ENCODE results near the gene CIAO2B.

The CIAO2B gene

GRCh38 chr16:66919569-66920298, 14.5 kb downstream of the CIAO2B start:
- no peak for DNase-seq (ENCODE audit: low read depth in 2 of 2)

GRCh38 chr16:66918803-66919568, 15.2 kb downstream of the CIAO2B start, which contains the start of gene CDH16:
Gene CDH16 (minus strand): TSS chr16:66918885. CDS start chr16:66918065, 820 bp downstream.
- DNase-seq (ENCODE audit: low read depth in 2 of 2), result no peak

- DNase-seq (ENCODE audit: low read depth in 2 of 2), result no peak
Measured at GRCh38 chr16:66918355-66918754, 15.8 kb downstream of the CIAO2B start.

- DNase-seq (ENCODE audit: low read depth in 2 of 2), result no peak
Measured at GRCh38 chr16:66917741-66918140, 16.5 kb downstream of the CIAO2B start.

GRCh38 chr16:66916518-66916917, 17.7 kb downstream of the CIAO2B start:
- no peak for DNase-seq (ENCODE audit: low read depth in 2 of 2)

- DNase-seq (ENCODE audit: low read depth in 2 of 2), result no peak
Measured at GRCh38 chr16:66915041-66915440, 19.2 kb downstream of the CIAO2B start.

GRCh38 chr16:66914541-66914940, 19.7 kb downstream of the CIAO2B start:
- DNase-seq (ENCODE audit: low read depth in 2 of 2), result no peak

- no peak for DNase-seq (ENCODE audit: low read depth in 2 of 2)
Measured at GRCh38 chr16:66913711-66914110, 20.5 kb downstream of the CIAO2B start.

- DNase-seq (ENCODE audit: low read depth in 2 of 2), result no peak
Measured at GRCh38 chr16:66913081-66913480, 21.1 kb downstream of the CIAO2B start.

GRCh38 chr16:66911801-66912200, 22.4 kb downstream of the CIAO2B start:
- DNase-seq (ENCODE audit: low read depth in 2 of 2), result no peak

GRCh38 chr16:66911112-66911511, 23.1 kb downstream of the CIAO2B start:
- DNase-seq (ENCODE audit: low read depth in 2 of 2), result no peak

GRCh38 chr16:66910175-66910940, 23.8 kb downstream of the CIAO2B start:
- DNase-seq (ENCODE audit: low read depth in 2 of 2), result no peak

GRCh38 chr16:66908762-66909559, 25.2 kb downstream of the CIAO2B start:
- no peak for DNase-seq (ENCODE audit: low read depth in 2 of 2)

- DNase-seq (ENCODE audit: low read depth in 2 of 2), result no peak
Measured at GRCh38 chr16:66908116-66908515, 26.1 kb downstream of the CIAO2B start.

- no peak for DNase-seq (ENCODE audit: low read depth in 2 of 2)
Measured at GRCh38 chr16:66906916-66907836, 27.0 kb downstream of the CIAO2B start.

GRCh38 chr16:66905633-66906539, 28.3 kb downstream of the CIAO2B start:
- no peak for DNase-seq (ENCODE audit: low read depth in 2 of 2)

- no peak for DNase-seq (ENCODE audit: low read depth in 2 of 2)
Measured at GRCh38 chr16:66904846-66905632, 29.2 kb downstream of the CIAO2B start.

GRCh38 chr16:66904428-66904845, 29.8 kb downstream of the CIAO2B start:
- DNase-seq (ENCODE audit: low read depth in 2 of 2), result no peak
